ENCODE results near the gene C4B. TPM values are rescaled to one million over a fixed set of nuclear protein-coding genes. Genes with fewer than 3 reads are reported as not detected.

The C4B gene
- total and polyA plus RNA-seq, 9 of the 15 experiments (the other 6 are each of a cell fraction or from before 2014, with no cell fraction given) = 0.32 to 8.8 (median 5.4) TPM

DNA sequence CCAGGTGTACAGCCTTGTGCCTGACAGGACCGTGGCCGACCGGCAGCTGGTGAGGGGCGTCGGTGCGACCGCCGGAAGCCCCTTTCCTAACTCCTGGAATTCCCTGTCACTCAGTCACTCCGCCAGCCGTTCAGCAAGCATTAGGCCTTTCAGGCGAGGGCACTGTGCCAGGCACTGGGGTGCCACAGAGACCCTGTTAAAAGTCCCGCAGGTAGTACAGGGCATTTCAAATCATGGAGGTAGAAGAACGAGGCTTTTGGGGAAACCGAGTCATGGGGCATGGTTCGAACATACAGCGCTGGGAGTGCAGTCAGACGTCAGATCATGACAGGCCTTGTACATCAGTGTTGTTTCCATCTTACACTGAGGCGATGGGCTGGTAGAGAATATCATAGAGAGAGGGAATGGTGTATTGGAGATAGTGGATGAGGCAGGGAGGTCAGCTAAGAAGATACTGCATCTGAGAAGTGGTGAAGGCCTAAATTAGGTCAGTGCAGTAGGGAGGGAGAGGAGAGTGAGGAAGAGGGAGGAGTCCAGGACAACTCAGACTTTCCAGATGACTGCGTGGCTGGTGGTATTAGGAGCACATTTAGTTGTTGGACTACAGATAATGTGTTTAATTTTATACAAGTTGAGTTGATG, 41.8 kb upstream of the C4B start (continued):
- TF ChIP-seq, protein P1, sequence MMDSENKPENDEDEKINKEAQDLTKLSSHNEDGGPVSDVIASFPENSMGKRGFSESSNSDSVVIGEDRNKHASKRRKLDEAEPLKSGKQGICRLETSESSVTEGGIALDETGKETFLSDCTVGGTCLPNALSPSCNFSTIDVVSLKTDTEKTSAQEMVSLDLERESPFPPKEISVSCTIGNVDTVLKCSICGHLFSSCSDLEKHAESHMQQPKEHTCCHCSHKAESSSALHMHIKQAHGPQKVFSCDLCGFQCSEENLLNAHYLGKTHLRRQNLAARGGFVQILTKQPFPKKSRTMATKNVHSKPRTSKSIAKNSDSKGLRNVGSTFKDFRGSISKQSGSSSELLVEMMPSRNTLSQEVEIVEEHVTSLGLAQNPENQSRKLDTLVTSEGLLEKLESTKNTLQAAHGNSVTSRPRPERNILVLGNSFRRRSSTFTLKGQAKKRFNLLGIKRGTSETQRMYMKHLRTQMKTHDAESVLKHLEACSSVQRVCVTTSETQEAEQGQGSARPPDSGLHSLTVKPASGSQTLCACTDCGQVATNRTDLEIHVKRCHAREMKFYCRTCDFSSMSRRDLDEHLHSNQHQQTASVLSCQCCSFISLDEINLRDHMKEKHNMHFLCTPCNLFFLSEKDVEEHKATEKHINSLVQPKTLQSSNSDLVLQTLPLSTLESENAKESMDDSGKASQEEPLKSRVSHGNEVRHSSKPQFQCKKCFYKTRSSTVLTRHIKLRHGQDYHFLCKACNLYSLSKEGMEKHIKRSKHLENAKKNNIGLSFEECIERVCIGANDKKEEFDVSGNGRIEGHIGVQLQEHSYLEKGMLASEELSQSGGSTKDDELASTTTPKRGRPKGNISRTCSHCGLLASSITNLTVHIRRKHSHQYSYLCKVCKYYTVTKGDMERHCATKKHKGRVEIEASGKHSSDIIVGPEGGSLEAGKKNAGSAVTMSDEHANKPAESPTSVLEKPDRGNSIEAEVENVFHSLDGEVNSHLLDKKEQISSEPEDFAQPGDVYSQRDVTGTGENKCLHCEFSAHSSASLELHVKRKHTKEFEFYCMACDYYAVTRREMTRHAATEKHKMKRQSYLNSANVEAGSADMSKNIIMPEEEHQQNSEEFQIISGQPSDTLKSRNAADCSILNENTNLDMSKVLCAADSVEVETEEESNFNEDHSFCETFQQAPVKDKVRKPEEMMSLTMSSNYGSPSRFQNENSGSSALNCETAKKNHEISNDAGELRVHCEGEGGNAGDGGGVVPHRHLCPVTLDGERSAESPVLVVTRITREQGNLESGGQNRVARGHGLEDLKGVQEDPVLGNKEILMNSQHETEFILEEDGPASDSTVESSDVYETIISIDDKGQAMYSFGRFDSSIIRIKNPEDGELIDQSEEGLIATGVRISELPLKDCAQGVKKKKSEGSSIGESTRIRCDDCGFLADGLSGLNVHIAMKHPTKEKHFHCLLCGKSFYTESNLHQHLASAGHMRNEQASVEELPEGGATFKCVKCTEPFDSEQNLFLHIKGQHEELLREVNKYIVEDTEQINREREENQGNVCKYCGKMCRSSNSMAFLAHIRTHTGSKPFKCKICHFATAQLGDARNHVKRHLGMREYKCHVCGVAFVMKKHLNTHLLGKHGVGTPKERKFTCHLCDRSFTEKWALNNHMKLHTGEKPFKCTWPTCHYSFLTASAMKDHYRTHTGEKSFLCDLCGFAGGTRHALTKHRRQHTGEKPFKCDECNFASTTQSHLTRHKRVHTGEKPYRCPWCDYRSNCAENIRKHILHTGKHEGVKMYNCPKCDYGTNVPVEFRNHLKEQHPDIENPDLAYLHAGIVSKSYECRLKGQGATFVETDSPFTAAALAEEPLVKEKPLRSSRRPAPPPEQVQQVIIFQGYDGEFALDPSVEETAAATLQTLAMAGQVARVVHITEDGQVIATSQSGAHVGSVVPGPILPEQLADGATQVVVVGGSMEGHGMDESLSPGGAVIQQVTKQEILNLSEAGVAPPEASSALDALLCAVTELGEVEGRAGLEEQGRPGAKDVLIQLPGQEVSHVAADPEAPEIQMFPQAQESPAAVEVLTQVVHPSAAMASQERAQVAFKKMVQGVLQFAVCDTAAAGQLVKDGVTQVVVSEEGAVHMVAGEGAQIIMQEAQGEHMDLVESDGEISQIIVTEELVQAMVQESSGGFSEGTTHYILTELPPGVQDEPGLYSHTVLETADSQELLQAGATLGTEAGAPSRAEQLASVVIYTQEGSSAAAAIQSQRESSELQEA (IDR thresholded peaks at IDR 0.05; ENCODE audit: low read depth) = peak; percentile 41; the same call in 1 of the 2 replicates
- TF ChIP-seq, protein P2, sequence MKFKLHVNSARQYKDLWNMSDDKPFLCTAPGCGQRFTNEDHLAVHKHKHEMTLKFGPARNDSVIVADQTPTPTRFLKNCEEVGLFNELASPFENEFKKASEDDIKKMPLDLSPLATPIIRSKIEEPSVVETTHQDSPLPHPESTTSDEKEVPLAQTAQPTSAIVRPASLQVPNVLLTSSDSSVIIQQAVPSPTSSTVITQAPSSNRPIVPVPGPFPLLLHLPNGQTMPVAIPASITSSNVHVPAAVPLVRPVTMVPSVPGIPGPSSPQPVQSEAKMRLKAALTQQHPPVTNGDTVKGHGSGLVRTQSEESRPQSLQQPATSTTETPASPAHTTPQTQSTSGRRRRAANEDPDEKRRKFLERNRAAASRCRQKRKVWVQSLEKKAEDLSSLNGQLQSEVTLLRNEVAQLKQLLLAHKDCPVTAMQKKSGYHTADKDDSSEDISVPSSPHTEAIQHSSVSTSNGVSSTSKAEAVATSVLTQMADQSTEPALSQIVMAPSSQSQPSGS (CRISPR knock-in tag; IDR thresholded peaks at IDR 0.05) = no peak
- TF ChIP-seq, protein P3, sequence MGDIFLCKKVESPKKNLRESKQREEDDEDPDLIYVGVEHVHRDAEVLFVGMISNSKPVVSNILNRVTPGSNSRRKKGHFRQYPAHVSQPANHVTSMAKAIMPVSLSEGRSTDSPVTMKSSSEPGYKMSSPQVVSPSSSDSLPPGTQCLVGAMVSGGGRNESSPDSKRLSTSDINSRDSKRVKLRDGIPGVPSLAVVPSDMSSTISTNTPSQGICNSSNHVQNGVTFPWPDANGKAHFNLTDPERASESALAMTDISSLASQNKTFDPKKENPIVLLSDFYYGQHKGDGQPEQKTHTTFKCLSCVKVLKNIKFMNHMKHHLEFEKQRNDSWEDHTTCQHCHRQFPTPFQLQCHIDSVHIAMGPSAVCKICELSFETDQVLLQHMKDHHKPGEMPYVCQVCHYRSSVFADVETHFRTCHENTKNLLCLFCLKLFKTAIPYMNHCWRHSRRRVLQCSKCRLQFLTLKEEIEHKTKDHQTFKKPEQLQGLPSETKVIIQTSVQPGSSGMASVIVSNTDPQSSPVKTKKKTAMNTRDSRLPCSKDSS (IDR thresholded peaks at IDR 0.05; ENCODE audit: low read depth, partially characterized antibody) = no peak
- TF ChIP-seq RBM15 (IDR thresholded peaks at IDR 0.05; ENCODE audit: insufficient read depth, low read length) (no peak), NFATC3 (IDR thresholded peaks at IDR 0.05) (peak; percentile 90), SPI1 (IDR thresholded peaks at IDR 0.05; ENCODE audit: borderline replicate concordance, low read depth, low read length) (no peak), MEF2D (tag; conservative IDR thresholded peaks at IDR 0.05; ENCODE audit: low read depth) (0 out of 2 replicates have a peak, but pooled peaks have one; percentile 71), PTRF (tag; IDR thresholded peaks at IDR 0.05) (no peak), NR2C1 (IDR thresholded peaks at IDR 0.05) (0 out of 2 replicates have a peak, but pooled peaks have one; percentile 23), NR2C1 (tag; IDR thresholded peaks at IDR 0.05) (peak; percentile 60; the same call in 1 of the 2 replicates), SMARCE1 (IDR thresholded peaks at IDR 0.05) (0 out of 2 replicates have a peak, but pooled peaks have one; percentile 48), ZNF316 (IDR thresholded peaks at IDR 0.05) (peak; percentile 28; the same call in 1 of the 2 replicates), MXI1 (IDR thresholded peaks at IDR 0.05; ENCODE audit: low read depth, low read length) (no peak)
- TF ChIP-seq, protein P4, sequence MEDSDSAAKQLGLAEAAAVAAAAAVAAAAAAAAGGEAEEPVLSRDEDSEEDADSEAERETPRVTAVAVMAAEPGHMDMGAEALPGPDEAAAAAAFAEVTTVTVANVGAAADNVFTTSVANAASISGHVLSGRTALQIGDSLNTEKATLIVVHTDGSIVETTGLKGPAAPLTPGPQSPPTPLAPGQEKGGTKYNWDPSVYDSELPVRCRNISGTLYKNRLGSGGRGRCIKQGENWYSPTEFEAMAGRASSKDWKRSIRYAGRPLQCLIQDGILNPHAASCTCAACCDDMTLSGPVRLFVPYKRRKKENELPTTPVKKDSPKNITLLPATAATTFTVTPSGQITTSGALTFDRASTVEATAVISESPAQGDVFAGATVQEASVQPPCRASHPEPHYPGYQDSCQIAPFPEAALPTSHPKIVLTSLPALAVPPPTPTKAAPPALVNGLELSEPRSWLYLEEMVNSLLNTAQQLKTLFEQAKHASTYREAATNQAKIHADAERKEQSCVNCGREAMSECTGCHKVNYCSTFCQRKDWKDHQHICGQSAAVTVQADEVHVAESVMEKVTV (CRISPR knock-in tag; IDR thresholded peaks at IDR 0.05) = no peak

Data from K562 (cell line).